Ishikawa (cell line): Measurements from ENCODE around the gene USP7.

ENCODE experiments used
- CEBPB ChIP-seq: IDR thresholded peaks from 2 replicates; pipeline ENCODE4 v1.6.1; 2012
- CREB1 ChIP-seq: IDR thresholded peaks from 2 replicates; pipeline ENCODE4 v1.6.1; 2012; ENCODE audit warnings: low read depth
- EGR1 ChIP-seq: IDR thresholded peaks from 2 replicates; pipeline ENCODE4 v1.6.1; 2012
- EP300 ChIP-seq: IDR thresholded peaks from 2 replicates; pipeline ENCODE4 v1.6.1; 2012; ENCODE audit warnings: borderline replicate concordance
- FOXM1 ChIP-seq: IDR thresholded peaks from 2 replicates; pipeline ENCODE4 v1.6.1; 2012; ENCODE audit warnings: low read depth, borderline replicate concordance
- MAX ChIP-seq: IDR thresholded peaks from 2 replicates; pipeline ENCODE4 v1.6.1; 2012
- NFIC ChIP-seq: IDR thresholded peaks from 2 replicates; pipeline ENCODE4 v1.6.1; 2012
- RAD21 ChIP-seq: IDR thresholded peaks from 2 replicates; pipeline ENCODE4 v1.6.1; 2012; ENCODE audit warnings: low read depth
- REST ChIP-seq: IDR thresholded peaks from 2 replicates; pipeline ENCODE4 v1.6.1; 2012; ENCODE audit warnings: low read depth, mild to moderate bottlenecking
- TAF1 ChIP-seq: IDR thresholded peaks from 2 replicates; pipeline ENCODE4 v1.6.1; 2012; ENCODE audit warnings: low read depth, mild to moderate bottlenecking
- TCF12 ChIP-seq: IDR thresholded peaks from 2 replicates; pipeline ENCODE4 v1.6.1; 2012; ENCODE audit warnings: low read depth
- TEAD4 ChIP-seq: IDR thresholded peaks from 2 replicates; pipeline ENCODE4 v1.6.1; 2012
- USF1 ChIP-seq: IDR thresholded peaks from 2 replicates; pipeline ENCODE4 v1.6.1; 2012
- YY1 ChIP-seq: IDR thresholded peaks from 2 replicates; pipeline ENCODE4 v1.6.1; 2012; ENCODE audit warnings: low read depth
- ZBTB7A ChIP-seq: IDR thresholded peaks from 2 replicates; pipeline ENCODE4 v1.6.1; 2012; ENCODE audit warnings: low read depth

USP7 gene

GRCh38 chr16:8989099-8989878 lies 25.6 kb upstream of the USP7 start:
- TF ChIP-seq FOXM1 (no peak), ZBTB7A (no peak), EP300 (no peak), YY1 (no peak), TEAD4 (no peak), CREB1 (no peak), NFIC (no peak), TAF1 (no peak), RAD21 (no peak), TCF12 (no peak), EGR1 (no peak)

- TF ChIP-seq ZBTB7A (no peak), YY1 (no peak), TEAD4 (no peak), USF1 (no peak), MAX (no peak), CEBPB (no peak), TCF12 (no peak), REST (no peak), NFIC (no peak), EGR1 (no peak), FOXM1 (no peak)
Observed at GRCh38 chr16:8986818-8987191, 23.1 kb upstream of the USP7 start.

- TF ChIP-seq CREB1 (no peak), CEBPB (no peak), MAX (no peak), RAD21 (no peak), REST (no peak), FOXM1 (no peak), EP300 (no peak), ZBTB7A (no peak), TEAD4 (no peak), YY1 (no peak), EGR1 (no peak), USF1 (no peak), TCF12 (no peak), NFIC (no peak), TAF1 (no peak)
Observed at GRCh38 chr16:8986111-8986510, 22.4 kb upstream of the USP7 start.

- TF ChIP-seq TAF1 (no peak), USF1 (no peak), TEAD4 (no peak), MAX (no peak), CREB1 (no peak), FOXM1 (no peak), RAD21 (no peak), NFIC (no peak)
Observed at GRCh38 chr16:8982816-8983215, 19.1 kb upstream of the USP7 start.

- no peak for TF ChIP-seq RAD21
- no peak for TF ChIP-seq FOXM1
- TF ChIP-seq TAF1, result no peak
- no peak for TF ChIP-seq EGR1
- TF ChIP-seq ZBTB7A, result no peak
- no peak for TF ChIP-seq EP300
- no peak for TF ChIP-seq MAX
- TF ChIP-seq CEBPB, result no peak
- no peak for TF ChIP-seq TEAD4
- no peak for TF ChIP-seq YY1
- TF ChIP-seq REST, result no peak
- no peak for TF ChIP-seq TCF12
- TF ChIP-seq NFIC, result no peak
- no peak for TF ChIP-seq USF1
- TF ChIP-seq CREB1, result no peak
Observed at GRCh38 chr16:8975039-8975438, 11.3 kb upstream of the USP7 start.
